ENCODE results near the gene OR2AJ1. TPM values are rescaled to one million over a fixed set of nuclear protein-coding genes. Genes with fewer than 3 reads are reported as not detected.

Gene OR2AJ1, protein sequence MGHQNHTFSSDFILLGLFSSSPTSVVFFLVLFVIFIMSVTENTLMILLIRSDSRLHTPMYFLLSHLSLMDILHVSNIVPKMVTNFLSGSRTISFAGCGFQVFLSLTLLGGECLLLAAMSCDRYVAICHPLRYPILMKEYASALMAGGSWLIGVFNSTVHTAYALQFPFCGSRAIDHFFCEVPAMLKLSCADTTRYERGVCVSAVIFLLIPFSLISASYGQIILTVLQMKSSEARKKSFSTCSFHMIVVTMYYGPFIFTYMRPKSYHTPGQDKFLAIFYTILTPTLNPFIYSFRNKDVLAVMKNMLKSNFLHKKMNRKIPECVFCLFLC
- total RNA-seq (2022; extraction: Qiagen RNA extraction), result not detected in 5 replicates

DNA sequence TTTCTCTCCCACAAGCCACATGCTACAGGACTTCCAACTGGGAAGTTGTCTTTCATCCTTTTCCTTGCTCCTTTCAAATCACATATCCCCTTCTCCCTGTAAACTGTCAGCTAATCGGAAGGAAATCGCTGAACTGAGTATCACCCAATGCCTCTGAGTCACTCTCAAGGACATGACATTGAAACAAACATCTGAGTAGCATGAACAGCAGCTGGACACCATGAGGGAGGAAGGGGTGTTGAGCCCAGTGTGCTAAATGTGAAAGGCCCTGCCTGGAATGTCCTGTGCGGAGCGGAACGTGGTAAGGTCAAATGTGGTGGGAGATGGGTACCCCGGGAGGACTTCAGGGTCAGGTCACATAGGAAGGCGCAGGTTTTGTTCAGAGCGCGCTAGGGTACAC, at the start of gene OR2AJ1:
OR2AJ1 (plus strand) TSS at position 22 of the 400 bp plus-strand sequence. CDS start 8,880 bp downstream, outside the sequence.

DNA sequence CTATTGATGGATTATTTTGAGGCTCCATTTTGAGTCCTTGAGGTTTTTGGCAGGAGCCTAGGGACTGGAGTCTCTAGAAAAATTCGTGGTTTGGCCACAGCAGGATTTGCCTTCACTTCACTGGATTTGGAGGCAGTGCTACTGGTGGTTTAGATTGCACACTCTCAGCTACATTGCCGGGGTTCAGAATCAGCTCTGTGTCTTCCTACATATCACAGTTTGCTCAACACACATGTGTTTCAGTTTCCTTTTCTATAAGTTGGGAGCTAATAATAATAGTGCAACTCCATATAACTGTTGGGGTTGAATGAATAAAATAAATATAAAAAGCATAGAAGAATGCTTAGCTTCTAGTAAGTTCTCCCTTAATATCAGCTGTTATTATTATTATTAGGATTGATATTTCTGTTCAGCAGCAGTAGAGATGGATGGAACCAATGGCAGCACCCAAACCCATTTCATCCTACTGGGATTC, 29.5 kb upstream of the OR2AJ1 start, which contains the start of gene OR2W3:
OR2W3 (plus strand) TSS at position 425 of the 475 bp plus-strand sequence; CDS start at position 425, 0 bp downstream.

DNA sequence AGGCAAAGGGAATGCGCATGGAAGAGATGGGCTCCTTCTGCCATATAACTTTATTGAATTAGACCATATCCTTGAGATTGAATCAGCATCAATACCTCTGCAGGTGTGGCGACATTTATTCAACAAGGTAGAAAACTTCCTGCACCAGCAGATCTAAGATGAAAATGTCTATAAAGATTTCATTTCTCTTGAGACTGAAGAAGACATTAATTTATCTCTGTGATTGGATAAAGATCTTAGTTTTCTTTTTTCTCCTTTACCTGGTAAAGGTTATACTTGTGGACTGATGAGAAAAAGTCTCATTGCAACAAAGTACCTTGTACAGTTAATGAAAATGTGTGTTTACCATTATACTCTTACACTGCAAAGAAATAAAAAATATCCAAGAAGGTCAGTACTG, 4.7 kb upstream of the OR2AJ1 start, which contains the start of gene OR2T8:
OR2T8 (plus strand) TSS at position 301 of the 400 bp plus-strand sequence. CDS start 766 bp downstream, outside the sequence.

DNA sequence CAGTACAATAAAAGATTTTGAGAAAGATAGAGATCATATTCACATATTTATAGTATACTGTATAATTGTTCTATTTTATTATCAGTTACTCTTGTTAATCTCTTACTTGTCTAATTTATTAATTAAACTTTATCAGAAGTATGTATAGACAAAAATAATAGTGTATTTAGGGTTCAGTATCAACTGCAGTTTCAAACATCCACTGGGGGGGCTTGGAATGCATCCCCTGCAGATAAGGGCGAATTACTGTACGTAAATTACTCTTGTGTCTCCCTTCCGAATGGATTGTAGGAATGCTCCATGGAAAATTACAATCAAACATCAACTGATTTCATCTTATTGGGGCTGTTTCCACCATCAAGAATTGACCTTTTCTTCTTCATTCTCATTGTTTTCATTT, 23.9 kb downstream of the OR2AJ1 start, which contains the start of gene OR2L8:
OR2L8 (plus strand) TSS at position 301 of the 400 bp plus-strand sequence; CDS start at position 301, 0 bp downstream.

DNA sequence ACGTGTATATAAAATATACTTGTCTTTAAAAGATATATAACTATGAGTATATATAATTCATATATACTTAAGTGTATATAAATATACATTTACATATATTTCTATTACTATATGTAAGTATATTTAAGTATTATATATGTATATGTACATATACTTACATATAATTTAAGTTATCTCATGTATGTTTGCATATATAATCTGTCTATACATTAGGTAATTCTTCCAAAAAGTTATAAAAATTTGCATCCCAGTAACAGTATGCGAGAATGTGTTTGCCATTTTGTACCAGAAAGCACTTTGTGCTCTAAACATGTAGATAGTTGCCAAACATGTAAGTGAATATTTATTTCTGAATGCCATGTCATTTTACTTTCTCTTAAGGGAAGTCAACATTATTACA, 40.2 kb downstream of the OR2AJ1 start, which contains the start of gene OR2AK2:
OR2AK2 (plus strand) TSS at position 301 of the 400 bp plus-strand sequence. CDS start 144 bp downstream, outside the sequence.

Other genes starting within 250 kb of the OR2AJ1 start
- not detected in 5 replicates for gene OR13G1, start 245.2 kb upstream of the OR2AJ1 start, total RNA-seq (2022; extraction: Qiagen RNA extraction)
- not detected in 5 replicates for gene OR6F1, start 208.2 kb upstream of the OR2AJ1 start, total RNA-seq (2022; extraction: Qiagen RNA extraction)
- gene OR14K1, start 186.3 kb upstream of the OR2AJ1 start, total RNA-seq (2022; extraction: Qiagen RNA extraction), result not detected in 5 replicates
- not detected in 5 replicates for gene OR14A2, start 176.7 kb upstream of the OR2AJ1 start, total RNA-seq (2022; extraction: Qiagen RNA extraction)
- not detected in 5 replicates for gene OR1C1, start 164.3 kb upstream of the OR2AJ1 start, total RNA-seq (2022; extraction: Qiagen RNA extraction)
- not detected in 5 replicates for gene OR14A16, start 100.8 kb upstream of the OR2AJ1 start, total RNA-seq (2022; extraction: Qiagen RNA extraction)
- not detected in 5 replicates for gene OR11L1, start 83.0 kb upstream of the OR2AJ1 start, total RNA-seq (2022; extraction: Qiagen RNA extraction)
- gene TRIM58, start 67.7 kb upstream of the OR2AJ1 start, total RNA-seq (2022; extraction: Qiagen RNA extraction), result not detected in 5 replicates
- not detected in 5 replicates for gene OR2W3, start 29.3 kb upstream of the OR2AJ1 start, total RNA-seq (2022; extraction: Qiagen RNA extraction)
- not detected in 5 replicates for gene OR2T8, start 4.6 kb upstream of the OR2AJ1 start, total RNA-seq (2022; extraction: Qiagen RNA extraction)
- gene OR2L8, start 24.0 kb downstream of the OR2AJ1 start, total RNA-seq (2022; extraction: Qiagen RNA extraction), result not detected in 5 replicates
- not detected in 5 replicates for gene OR2AK2, start 40.3 kb downstream of the OR2AJ1 start, total RNA-seq (2022; extraction: Qiagen RNA extraction)
- gene OR2L5, start 88.8 kb downstream of the OR2AJ1 start, total RNA-seq (2022; extraction: Qiagen RNA extraction), result not detected in 5 replicates
- not detected in 5 replicates for gene OR2L2, start 105.2 kb downstream of the OR2AJ1 start, total RNA-seq (2022; extraction: Qiagen RNA extraction)
- gene OR2L3, start 121.9 kb downstream of the OR2AJ1 start, total RNA-seq (2022; extraction: Qiagen RNA extraction), result not detected in 5 replicates
- gene OR2L13, start 170.3 kb downstream of the OR2AJ1 start, total RNA-seq (2022; extraction: Qiagen RNA extraction), result not detected in 5 replicates
- not detected in 5 replicates for gene OR2M5, start 220.3 kb downstream of the OR2AJ1 start, total RNA-seq (2022; extraction: Qiagen RNA extraction)
- not detected in 5 replicates for gene OR2M2, start 249.9 kb downstream of the OR2AJ1 start, total RNA-seq (2022; extraction: Qiagen RNA extraction)

Data from A549 treated with CORT108297 at 1 μM for 4 hours (cell line).